Activated T-cell treated with anti-CD3 and anti-CD28 coated beads for 24 hours (primary cell): ENCODE results near the gene DMD.
"Not testable (repeated sequence)": the region's sequence is repeated elsewhere in the genome, so short reads cannot be mapped to it uniquely, and the experiment has no call there.

Experiments
- DNase-seq: peaks from one replicate; pipeline ENCODE4 v3.0.0-alpha.2; 2020; ENCODE audit warnings: low read depth

DMD gene

GRCh38 chrX:32851556-32851955, 359.8 kb downstream of the DMD start:
- DNase-seq, result no peak

- no peak for DNase-seq
These were observed 363.4 kb downstream of the DMD start for GRCh38 chrX:32847921-32848320.

- DNase-seq, result no peak
These were observed 369.3 kb downstream of the DMD start for GRCh38 chrX:32842053-32842452.

- DNase-seq, result no peak
These were observed 371.6 kb downstream of the DMD start for GRCh38 chrX:32839781-32840180.

GRCh38 chrX:32825009-32825408, 386.3 kb downstream of the DMD start:
- no peak for DNase-seq

GRCh38 chrX:32804034-32804433, 407.3 kb downstream of the DMD start:
- DNase-seq, result no peak

GRCh38 chrX:32798990-32799389, 412.4 kb downstream of the DMD start:
- DNase-seq, result no peak

- no peak for DNase-seq
These were observed 422.4 kb downstream of the DMD start for GRCh38 chrX:32788936-32789335.

GRCh38 chrX:32780109-32780508, 431.2 kb downstream of the DMD start:
- no peak for DNase-seq

- DNase-seq, result no peak
These were observed 432.4 kb downstream of the DMD start for GRCh38 chrX:32778965-32779364.

- no peak for DNase-seq
These were observed 436.4 kb downstream of the DMD start for GRCh38 chrX:32774966-32775365.

- no peak for DNase-seq
These were observed 462.3 kb downstream of the DMD start for GRCh38 chrX:32749070-32749469.

- no peak for DNase-seq
These were observed 466.0 kb downstream of the DMD start for GRCh38 chrX:32745323-32745722.

- no peak for DNase-seq
These were observed 466.4 kb downstream of the DMD start for GRCh38 chrX:32744921-32745320.

GRCh38 chrX:32741910-32742309, 469.4 kb downstream of the DMD start:
- no peak for DNase-seq

- no peak for DNase-seq
These were observed 502.8 kb downstream of the DMD start for GRCh38 chrX:32708542-32708941.

- DNase-seq, result not testable (repeated sequence)
These were observed 506.0 kb downstream of the DMD start for GRCh38 chrX:32705385-32705784.

GRCh38 chrX:32687379-32687778, 524.0 kb downstream of the DMD start:
- no peak for DNase-seq

- no peak for DNase-seq
These were observed 532.9 kb downstream of the DMD start for GRCh38 chrX:32678487-32678886.

GRCh38 chrX:32673193-32673592, 538.2 kb downstream of the DMD start:
- DNase-seq, result no peak

GRCh38 chrX:32662516-32662915, 548.8 kb downstream of the DMD start:
- DNase-seq, result no peak

GRCh38 chrX:32644476-32645245, 566.7 kb downstream of the DMD start:
- DNase-seq, result no peak

- DNase-seq, result no peak
These were observed 569.1 kb downstream of the DMD start for GRCh38 chrX:32642283-32642682.

- no peak for DNase-seq
These were observed 593.2 kb downstream of the DMD start for GRCh38 chrX:32618154-32618553.
